Small intestine (tissue), 7 donors: Measurements from ENCODE around the gene ACY1. TPM values are rescaled to one million over a fixed set of nuclear protein-coding genes. Genes with fewer than 3 reads are reported as not detected.
"Not testable (repeated sequence)": the region's sequence is repeated elsewhere in the genome, so short reads cannot be mapped to it uniquely, and the experiment has no call there.

ENCODE experiments used
- DNase-seq, 2 donors: peaks; one replicate each; pipeline versions ENCODE4 v3.0.0 to v3.0.0-alpha.2; 2013
- FAIRE-seq: peaks from 2 replicates; lab custom pipeline; 2012; peaks lifted over from hg19 to GRCh38; lab: Jason Lieb, UNC
- H3K27ac ChIP-seq, 3 donors: one replicate each; pipeline ENCODE4 v1.5.1; 2013; ENCODE audit warnings: low read length in 2 of 3, mild to moderate bottlenecking in 2 of 3, control low read depth in 1 of 3, inconsistent platforms in 1 of 3, low read depth in 1 of 3, moderate library complexity in 1 of 3
- H3K27me3 ChIP-seq, 3 donors: one replicate each; pipeline ENCODE4 v1.6.1; 2013; ENCODE audit warnings: low read length in 3 of 3, inconsistent platforms in 1 of 3; ENCODE audit not compliant: control insufficient read depth in 3 of 3, insufficient read depth in 3 of 3
- H3K36me3 ChIP-seq, 3 donors: one replicate each; pipeline ENCODE4 v1.6.1; 2013; ENCODE audit warnings: low read length in 3 of 3, inconsistent platforms in 1 of 3, low read depth in 1 of 3, mild to moderate bottlenecking in 1 of 3, moderate library complexity in 1 of 3; ENCODE audit not compliant: control insufficient read depth in 3 of 3, insufficient read depth in 2 of 3
- H3K4me1 ChIP-seq, 3 donors: one replicate each; pipeline ENCODE4 v1.6.1; 2013; ENCODE audit warnings: low read length in 2 of 3, inconsistent platforms in 1 of 3, low read depth in 1 of 3, mild to moderate bottlenecking in 1 of 3, moderate library complexity in 1 of 3; ENCODE audit not compliant: control insufficient read depth in 3 of 3, insufficient read depth in 2 of 3
- H3K4me3 ChIP-seq, 3 donors: one replicate each; pipeline ENCODE4 v1.5.1; 2013; ENCODE audit warnings: low read length in 3 of 3, control low read depth in 1 of 3, inconsistent platforms in 1 of 3, low read depth in 1 of 3, mild to moderate bottlenecking in 1 of 3, moderate library complexity in 1 of 3
- H3K9me3 ChIP-seq, 2 donors: one replicate each; pipeline ENCODE4 v1.6.1; 2013; ENCODE audit warnings: low read depth in 1 of 2, low read length in 1 of 2; ENCODE audit not compliant: control insufficient read depth in 2 of 2, insufficient read depth in 1 of 2
- WGBS, 3 donors: extraction: QIAGEN DNeasy Blood & Tissue Kit; methylation state at CpG; one replicate each; pipeline ENCODE4 v1.1.7; 2013; 5-methylcytosine and 5-hydroxymethylcytosine counted together
- polyA plus RNA-seq, 4 donors: library from polyadenylated mRNA; stranded (reverse) in 3 of 4; unstranded in 1 of 4; fragments of 200-250 nt in 3 of 4; fragments of 120-200 nt in 1 of 4; gene quantifications; one replicate each; pipeline versions ENCODE4 v1.2.1 to v1.2.3, GENCODE V29; 2013
- donor health status: healthy with polysubstance abuse.
- donor health status: control.
- donor health status: control.
- donor health status: Bipolar disorder and iron deficiency.
- donor health status: healthy.

ACY1 gene
- polyA plus RNA-seq, 4 donors, result 164 to 1,228 (median 588) TPM

DNA sequence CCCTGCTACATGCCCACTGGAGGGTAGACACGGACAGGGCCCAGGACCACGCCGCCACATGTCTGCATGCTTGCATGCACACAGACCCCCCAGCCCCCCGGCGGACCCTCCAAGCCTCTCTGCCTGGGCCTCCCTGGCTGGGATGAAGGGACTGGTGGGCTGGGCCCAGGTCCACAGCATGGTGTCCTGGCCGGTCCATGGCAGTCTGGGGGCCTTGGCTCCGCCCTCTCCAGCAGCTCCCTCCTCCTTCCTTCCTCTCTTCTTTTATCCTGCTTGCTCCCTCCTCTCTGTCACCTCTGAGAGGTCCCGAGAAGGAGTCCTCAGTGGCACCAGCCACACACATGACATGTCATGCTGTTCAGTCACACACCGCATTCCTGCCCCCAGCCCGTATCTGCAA, 48.6 kb downstream of the ACY1 start:
- DNase-seq (no peak), FAIRE-seq (no peak)
- no peaks in the 10 kb centered on the region for H3K9me3 ChIP-seq
- no peaks in the 10 kb centered on the region for H3K36me3 ChIP-seq
- no peak overlapping the region for H3K4me3 ChIP-seq
- H3K27ac ChIP-seq, result no peak overlapping the region
- H3K4me1 ChIP-seq, result peaks cover 0 to 11% (median 0%) of the 10 kb centered on the region in 3 donors
- WGBS, 3 donors, result 86 to 97% (median 91%) methylated on average over 10 of the region's 10 CpGs
- no peaks in the 10 kb centered on the region for H3K27me3 ChIP-seq

DNA sequence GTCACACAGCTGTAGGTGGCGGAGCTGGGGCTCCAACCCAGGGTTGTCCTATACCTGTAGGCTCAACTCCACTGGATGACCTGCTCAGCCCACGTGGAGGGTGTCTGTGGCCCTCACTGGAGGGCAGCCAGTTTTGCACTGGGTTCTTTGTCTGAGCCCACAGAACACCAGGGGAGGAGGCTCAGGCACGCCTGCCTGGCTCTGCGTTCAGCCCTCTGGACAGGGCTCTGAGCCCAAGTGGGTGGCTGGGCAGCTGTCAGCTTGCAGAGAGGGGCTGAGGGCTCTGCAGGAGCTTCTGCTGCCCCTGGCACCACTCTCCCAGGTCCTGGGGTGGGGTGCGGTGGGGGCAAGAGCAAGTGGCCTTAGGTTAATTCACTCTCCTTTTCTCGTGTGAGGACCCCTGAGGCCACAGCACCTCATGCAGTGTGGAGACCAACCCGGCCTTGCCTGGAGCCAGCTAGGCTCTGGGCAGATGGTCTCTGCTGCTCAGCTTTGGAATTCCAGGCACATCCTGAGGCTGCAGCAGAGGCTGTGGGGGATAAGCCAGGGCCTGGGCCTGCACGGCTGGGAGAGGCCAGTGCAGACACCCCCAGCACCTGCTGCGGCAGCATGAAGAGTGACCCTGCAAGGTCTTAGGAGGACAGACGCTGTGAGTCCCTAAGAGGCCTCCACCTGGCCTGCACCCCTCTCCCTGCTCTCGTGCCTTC, 49.5 kb downstream of the ACY1 start:
- H3K36me3 ChIP-seq, result no peaks in the 10 kb centered on the region
- H3K27me3 ChIP-seq, result no peaks in the 10 kb centered on the region
- H3K4me3 ChIP-seq, result no peak overlapping the region
- no peak for DNase-seq
- WGBS, 3 donors, result 79 to 84% (median 81%) methylated on average over 11 of the region's 11 CpGs
- FAIRE-seq, result no peak
- no peak overlapping the region for H3K27ac ChIP-seq
- peaks cover 0 to 11% (median 0%) of the 10 kb centered on the region in 3 donors for H3K4me1 ChIP-seq
- no peaks in the 10 kb centered on the region for H3K9me3 ChIP-seq

DNA sequence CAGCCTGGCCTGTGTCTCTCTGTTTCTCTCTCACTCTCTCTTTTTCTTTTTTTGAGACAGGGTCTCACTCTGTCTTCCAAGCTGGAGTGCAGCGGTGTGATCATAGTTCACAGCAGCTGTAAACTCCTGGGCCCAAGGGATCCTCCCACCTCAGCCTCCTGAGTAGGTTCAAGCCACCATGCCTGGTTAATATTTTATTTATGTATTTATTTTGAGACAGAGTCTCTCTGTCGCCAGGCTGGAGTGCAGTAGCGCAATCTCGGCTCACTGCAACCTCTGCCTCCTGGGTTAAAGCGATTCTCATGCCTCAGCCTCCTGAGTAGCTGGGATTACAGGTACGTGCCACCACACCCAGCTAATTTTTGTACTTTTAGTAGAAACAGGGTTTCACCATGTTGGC, 50.4 kb downstream of the ACY1 start:
- H3K4me3 ChIP-seq, H3K27ac ChIP-seq, FAIRE-seq, H3K36me3 ChIP-seq, H3K27me3 ChIP-seq, H3K9me3 ChIP-seq: not testable (repeated sequence)
- peak; percentile 24 to 41 for DNase-seq
- H3K4me1 ChIP-seq, result peaks cover 0 to 11% (median 0%) of the 10 kb centered on the region in 3 donors
- 50 to 79% (median 55%) methylated on average over 6 of the region's 6 CpGs for WGBS, 3 donors

DNA sequence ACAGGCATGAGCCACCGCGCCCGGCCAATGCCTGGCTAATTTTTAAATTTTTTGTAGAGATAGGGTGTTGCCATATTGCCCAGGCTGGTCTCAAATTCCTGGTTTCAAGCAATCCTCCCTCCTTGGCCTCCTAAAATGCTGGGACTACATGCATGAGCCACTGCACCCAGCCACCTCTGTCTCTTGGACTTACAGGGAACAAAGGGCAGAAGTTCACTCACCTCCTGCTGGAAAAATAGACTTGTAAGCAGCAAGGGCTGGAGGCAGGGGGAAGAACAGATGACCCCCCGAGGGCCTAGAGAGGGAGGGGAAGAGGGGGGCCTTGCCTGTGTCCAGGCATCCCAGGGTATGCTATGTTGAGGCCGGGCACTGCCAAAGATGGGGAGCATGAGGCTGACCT, 50.9 kb downstream of the ACY1 start:
- no peak overlapping the region for H3K27ac ChIP-seq

DNA sequence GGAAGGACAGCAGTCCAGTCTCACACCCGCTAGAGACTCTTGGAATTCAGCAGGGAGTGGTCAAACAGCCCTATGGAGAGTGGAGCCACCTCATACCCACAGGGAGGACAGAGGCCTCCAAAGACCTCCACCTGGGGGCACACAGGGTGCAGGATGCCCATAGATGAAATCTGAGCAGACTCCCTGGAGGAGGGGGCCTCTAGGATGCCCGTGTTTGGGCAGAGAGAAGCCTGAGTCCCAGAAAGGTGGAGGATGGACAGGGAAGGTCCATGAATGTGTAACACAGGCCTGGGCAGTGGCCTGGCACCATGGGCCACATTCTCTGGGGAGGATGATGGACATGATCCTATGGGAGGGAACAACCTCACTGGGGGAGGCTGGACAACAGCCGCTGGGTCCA, 51.3 kb downstream of the ACY1 start:
- no peaks in the 10 kb centered on the region for H3K36me3 ChIP-seq
- DNase-seq, result no peak
- WGBS, 3 donors, result 86 to 91% (median 87%) methylated on average over 3 of the region's 3 CpGs
- H3K27me3 ChIP-seq, result no peaks in the 10 kb centered on the region
- peaks cover 0 to 11% (median 0%) of the 10 kb centered on the region in 3 donors for H3K4me1 ChIP-seq
- no peak overlapping the region for H3K4me3 ChIP-seq
- H3K9me3 ChIP-seq, result no peaks in the 10 kb centered on the region
- FAIRE-seq, result no peak
- H3K27ac ChIP-seq, result no peak overlapping the region

More for the DNA sequence above, 50.9 kb downstream of the ACY1 start:
- no peaks in the 10 kb centered on the region for H3K36me3 ChIP-seq
- 76 to 87% (median 79%) methylated on average over 5 of the region's 5 CpGs for WGBS, 3 donors
- no peaks in the 10 kb centered on the region for H3K27me3 ChIP-seq
- H3K9me3 ChIP-seq, result no peaks in the 10 kb centered on the region
- no peak for FAIRE-seq
- DNase-seq, result peak; percentile 22 to 37
- no peak overlapping the region for H3K4me3 ChIP-seq
- peaks cover 0 to 11% (median 0%) of the 10 kb centered on the region in 3 donors for H3K4me1 ChIP-seq

DNA sequence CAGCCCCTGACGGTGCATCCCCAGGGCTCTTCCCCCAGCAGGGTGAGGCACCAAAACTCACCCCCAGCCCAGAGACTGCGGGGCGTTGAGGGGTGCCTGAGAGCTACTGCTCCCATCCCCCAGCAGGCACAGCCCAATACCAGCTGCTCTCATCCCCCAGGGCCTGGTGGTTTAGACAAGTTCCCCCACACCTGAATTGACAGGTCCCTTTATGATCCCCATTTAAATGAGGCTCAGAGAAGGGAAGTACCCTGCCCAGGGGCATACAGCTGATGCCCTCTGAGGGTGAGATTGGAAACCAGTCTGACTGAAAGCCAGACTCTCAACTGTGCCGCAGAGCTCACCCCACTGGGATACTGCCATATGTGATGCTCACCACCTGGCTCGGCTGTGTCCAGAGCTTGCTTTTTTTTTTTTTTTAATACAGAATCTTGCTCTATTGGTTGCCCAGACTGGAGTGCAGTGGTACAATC, 52.9 kb downstream of the ACY1 start:
- peaks cover 0 to 11% (median 0%) of the 10 kb centered on the region in 3 donors for H3K4me1 ChIP-seq
- no peak for FAIRE-seq
- DNase-seq, result no peak

DNA sequence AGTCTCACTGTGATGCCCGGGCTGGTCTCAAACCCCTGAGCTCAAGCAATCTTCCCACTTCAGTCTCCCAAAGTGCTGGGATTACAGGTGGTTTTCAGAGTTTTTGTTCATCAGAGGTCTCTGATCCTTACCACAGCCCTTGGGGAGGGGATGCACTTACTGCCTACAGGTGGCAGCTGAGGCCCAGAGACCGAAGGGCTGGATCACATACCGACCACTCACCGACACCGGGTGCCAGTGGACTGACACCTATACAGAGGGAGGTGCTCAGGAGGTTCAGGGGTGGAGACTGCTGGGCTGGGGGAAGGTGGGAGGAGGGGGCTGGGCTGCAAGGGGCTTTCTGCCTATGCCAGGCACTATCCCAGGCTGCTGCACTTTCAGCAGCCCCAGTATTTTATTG, 53.5 kb downstream of the ACY1 start:
- no peak for DNase-seq
- Histone ChIP-seq H3K4me3 (no peak overlapping the region), H3K4me1 (peaks cover 0 to 11% (median 0%) of the 10 kb centered on the region in 3 donors), H3K27ac (no peak overlapping the region), H3K9me3 (no peaks in the 10 kb centered on the region), H3K27me3 (peaks cover 0 to 13% (median 0%) of the 10 kb centered on the region in 3 donors), H3K36me3 (no peaks in the 10 kb centered on the region)
- WGBS, 3 donors, result 42 to 49% (median 48%) methylated on average over 5 of the region's 5 CpGs
- FAIRE-seq, result no peak

More for the DNA sequence above, 52.9 kb downstream of the ACY1 start:
- Histone ChIP-seq H3K27ac (no peak overlapping the region), H3K36me3 (no peaks in the 10 kb centered on the region), H3K9me3 (no peaks in the 10 kb centered on the region), H3K4me3 (no peak overlapping the region), H3K27me3 (peaks cover 0 to 13% (median 0%) of the 10 kb centered on the region in 3 donors)
- 80 to 87% (median 86%) methylated on average over 5 of the region's 5 CpGs for WGBS, 3 donors

DNA sequence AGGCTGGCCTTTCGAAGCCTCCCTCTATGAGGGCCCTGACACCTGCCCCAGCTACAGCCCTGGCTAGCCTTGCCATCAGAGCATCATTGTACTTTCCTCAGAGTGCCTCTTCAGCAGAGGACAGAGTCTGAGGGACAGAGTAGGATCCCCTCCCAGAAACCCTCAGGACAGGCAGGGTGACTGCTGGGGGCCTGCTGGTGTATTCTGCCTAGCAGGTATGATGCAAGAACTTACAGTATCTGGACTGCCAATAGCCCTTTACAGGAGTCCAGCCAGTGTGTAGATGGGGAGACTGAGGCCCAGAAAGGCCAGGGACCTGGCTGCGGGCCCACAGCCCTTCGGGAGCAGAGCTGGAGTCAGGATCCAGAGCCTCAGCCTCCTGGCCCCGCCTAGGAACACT, 54.0 kb downstream of the ACY1 start:
- Histone ChIP-seq H3K36me3 (no peaks in the 10 kb centered on the region), H3K4me1 (peaks cover 0 to 11% (median 0%) of the 10 kb centered on the region in 3 donors), H3K27me3 (peaks cover 0 to 13% (median 0%) of the 10 kb centered on the region in 3 donors), H3K9me3 (no peaks in the 10 kb centered on the region), H3K4me3 (no peak overlapping the region), H3K27ac (no peak overlapping the region)
- FAIRE-seq (no peak), DNase-seq (no peak)
- WGBS, 3 donors, result 66 to 88% (median 87%) methylated on average over 3 to 4 of the region's 4 CpGs
